ENCODE data around the gene URB2.
"Not testable (repeated sequence)": the region's sequence is repeated elsewhere in the genome, so short reads cannot be mapped to it uniquely, and the experiment has no call there.

The URB2 gene

GRCh38 chr1:229625915-229626831 lies at the start of gene URB2, which contains the start of gene TAF5L:
Gene URB2, plus strand, starts transcription at chr1:229626247. Its CDS starts 1,387 bp downstream, at chr1:229627634.
Gene TAF5L, minus strand, starts transcription at chr1:229626122. Its CDS starts 11,640 bp downstream, at chr1:229614482.
- DNase-seq = peak; percentile 94
- in situ Hi-C loops (cut with HindIII; ENCODE audit: low pct_ligation_motif_present, low pct_unique_long_range_greater_than_20kb, low sequenced_read_pairs) = no loop called here

GRCh38 chr1:229578168-229579058 lies 47.6 kb upstream of the URB2 start:
- peak; percentile 12 for DNase-seq
- in situ Hi-C loops (cut with HindIII; ENCODE audit: low pct_ligation_motif_present, low pct_unique_long_range_greater_than_20kb, low sequenced_read_pairs) = no loop called here

- in situ Hi-C loops (cut with HindIII; ENCODE audit: low pct_ligation_motif_present, low pct_unique_long_range_greater_than_20kb, low sequenced_read_pairs) = no loop called here
- no peak for DNase-seq
Observed at GRCh38 chr1:229579059-229579673, 46.9 kb upstream of the URB2 start.

- no peak for DNase-seq
- in situ Hi-C loops (cut with HindIII; ENCODE audit: low pct_ligation_motif_present, low pct_unique_long_range_greater_than_20kb, low sequenced_read_pairs) = no loop called here
Observed at GRCh38 chr1:229581485-229581884, 44.6 kb upstream of the URB2 start.

- no peak for DNase-seq
- in situ Hi-C loops (cut with HindIII; ENCODE audit: low pct_ligation_motif_present, low pct_unique_long_range_greater_than_20kb, low sequenced_read_pairs) = no loop called here
Observed at GRCh38 chr1:229582011-229582694, 43.9 kb upstream of the URB2 start.

- no peak for DNase-seq
- in situ Hi-C loops (cut with HindIII; ENCODE audit: low pct_ligation_motif_present, low pct_unique_long_range_greater_than_20kb, low sequenced_read_pairs) = no loop called here
Observed at GRCh38 chr1:229582715-229583114, 43.3 kb upstream of the URB2 start.

- in situ Hi-C loops (cut with HindIII; ENCODE audit: low pct_ligation_motif_present, low pct_unique_long_range_greater_than_20kb, low sequenced_read_pairs) = no loop called here
- DNase-seq = no peak
Observed at GRCh38 chr1:229585338-229585737, 40.7 kb upstream of the URB2 start.

- DNase-seq = no peak
- in situ Hi-C loops (cut with HindIII; ENCODE audit: low pct_ligation_motif_present, low pct_unique_long_range_greater_than_20kb, low sequenced_read_pairs) = no loop called here
Observed at GRCh38 chr1:229590119-229590518, 35.9 kb upstream of the URB2 start.

- no peak for DNase-seq
- in situ Hi-C loops (cut with HindIII; ENCODE audit: low pct_ligation_motif_present, low pct_unique_long_range_greater_than_20kb, low sequenced_read_pairs) = no loop called here
Observed at GRCh38 chr1:229593800-229594199, 32.2 kb upstream of the URB2 start.

- in situ Hi-C loops (cut with HindIII; ENCODE audit: low pct_ligation_motif_present, low pct_unique_long_range_greater_than_20kb, low sequenced_read_pairs) = no loop called here
- no peak for DNase-seq
Observed at GRCh38 chr1:229594227-229595008, 31.6 kb upstream of the URB2 start.

- in situ Hi-C loops (cut with HindIII; ENCODE audit: low pct_ligation_motif_present, low pct_unique_long_range_greater_than_20kb, low sequenced_read_pairs); DNase-seq: not testable (repeated sequence)
Observed at GRCh38 chr1:229595876-229596275, 30.2 kb upstream of the URB2 start.

- DNase-seq = no peak
- in situ Hi-C loops (cut with HindIII; ENCODE audit: low pct_ligation_motif_present, low pct_unique_long_range_greater_than_20kb, low sequenced_read_pairs) = no loop called here
Observed at GRCh38 chr1:229596925-229597699, 28.9 kb upstream of the URB2 start.

- in situ Hi-C loops (cut with HindIII; ENCODE audit: low pct_ligation_motif_present, low pct_unique_long_range_greater_than_20kb, low sequenced_read_pairs) = no loop called here
- no peak for DNase-seq
Observed at GRCh38 chr1:229597877-229598276, 28.2 kb upstream of the URB2 start.

- in situ Hi-C loops (cut with HindIII; ENCODE audit: low pct_ligation_motif_present, low pct_unique_long_range_greater_than_20kb, low sequenced_read_pairs) = no loop called here
- DNase-seq = no peak
Observed at GRCh38 chr1:229599218-229599954, 26.7 kb upstream of the URB2 start.

GRCh38 chr1:229600229-229600628 lies 25.8 kb upstream of the URB2 start:
- DNase-seq = no peak
- in situ Hi-C loops (cut with HindIII; ENCODE audit: low pct_ligation_motif_present, low pct_unique_long_range_greater_than_20kb, low sequenced_read_pairs) = no loop called here

- DNase-seq = no peak
- in situ Hi-C loops (cut with HindIII; ENCODE audit: low pct_ligation_motif_present, low pct_unique_long_range_greater_than_20kb, low sequenced_read_pairs) = no loop called here
Observed at GRCh38 chr1:229603371-229604005, 22.6 kb upstream of the URB2 start.

Data from ACHN (cell line).